ENCODE measurements around the gene HS2ST1. TPM values are rescaled to one million over a fixed set of nuclear protein-coding genes. Genes with fewer than 3 reads are reported as not detected.

The HS2ST1 gene
- total RNA-seq, 6 experiments from 2014 or later, result 9.9 to 17.2 (median 13.7) TPM

- Histone ChIP-seq H3K4me3 (no peak overlapping the region), H3K36me3 (no peaks in the 10 kb centered on the region), H3K4me1 (peaks cover 0 to 6% (median 0%) of the 10 kb centered on the region in 4 donors), H3K9me3 (no peaks in the 10 kb centered on the region), H3K27me3 (no peaks in the 10 kb centered on the region), H3K27ac (no peak overlapping the region)
- TF ChIP-seq, protein P1, sequence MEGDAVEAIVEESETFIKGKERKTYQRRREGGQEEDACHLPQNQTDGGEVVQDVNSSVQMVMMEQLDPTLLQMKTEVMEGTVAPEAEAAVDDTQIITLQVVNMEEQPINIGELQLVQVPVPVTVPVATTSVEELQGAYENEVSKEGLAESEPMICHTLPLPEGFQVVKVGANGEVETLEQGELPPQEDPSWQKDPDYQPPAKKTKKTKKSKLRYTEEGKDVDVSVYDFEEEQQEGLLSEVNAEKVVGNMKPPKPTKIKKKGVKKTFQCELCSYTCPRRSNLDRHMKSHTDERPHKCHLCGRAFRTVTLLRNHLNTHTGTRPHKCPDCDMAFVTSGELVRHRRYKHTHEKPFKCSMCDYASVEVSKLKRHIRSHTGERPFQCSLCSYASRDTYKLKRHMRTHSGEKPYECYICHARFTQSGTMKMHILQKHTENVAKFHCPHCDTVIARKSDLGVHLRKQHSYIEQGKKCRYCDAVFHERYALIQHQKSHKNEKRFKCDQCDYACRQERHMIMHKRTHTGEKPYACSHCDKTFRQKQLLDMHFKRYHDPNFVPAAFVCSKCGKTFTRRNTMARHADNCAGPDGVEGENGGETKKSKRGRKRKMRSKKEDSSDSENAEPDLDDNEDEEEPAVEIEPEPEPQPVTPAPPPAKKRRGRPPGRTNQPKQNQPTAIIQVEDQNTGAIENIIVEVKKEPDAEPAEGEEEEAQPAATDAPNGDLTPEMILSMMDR (IDR thresholded peaks at IDR 0.05), result no peak
- TF ChIP-seq POLR2A (IDR thresholded peaks at IDR 0.05), result no peak
- intact Hi-C loops (cut with DNase I), result no loop called here
- DNase-seq, result no peak
- ATAC-seq, result peak in 1 of 4 donors; percentile 9
- 61% methylated on average over 9 of the region's 9 CpGs for WGBS (ENCODE audit: insufficient coverage, low coverage, low lambda C conversion rate, missing lambda C conversion rate)
Measured at GRCh38 chr1:87134625-87135328, 220.3 kb downstream of the HS2ST1 start.

DNA sequence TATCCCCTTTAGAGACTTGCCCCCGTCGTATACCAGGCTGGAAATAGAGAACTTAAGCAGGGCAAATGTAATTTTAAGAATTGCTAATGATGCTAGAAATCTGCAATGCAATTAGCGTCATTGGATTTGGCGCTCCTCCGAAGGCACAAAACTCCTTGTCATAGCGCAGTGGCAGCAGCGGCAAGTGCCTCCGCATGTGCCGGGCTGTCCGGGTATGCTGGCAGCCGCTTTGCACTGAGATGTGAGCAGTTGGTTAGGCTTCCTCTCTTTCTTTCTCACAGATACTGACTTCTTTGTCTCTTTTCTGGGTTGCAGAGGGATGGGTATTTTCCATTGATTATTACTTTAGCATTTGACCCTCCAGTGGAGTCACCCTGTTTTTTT lies 220.9 kb downstream of the HS2ST1 start:
- Histone ChIP-seq H3K4me1 (peaks cover 0 to 6% (median 0%) of the 10 kb centered on the region in 4 donors), H3K9me3 (no peaks in the 10 kb centered on the region), H3K36me3 (no peaks in the 10 kb centered on the region), H3K27me3 (no peaks in the 10 kb centered on the region), H3K27ac (no peak overlapping the region), H3K4me3 (no peak overlapping the region)
- DNase-seq (no peak), ATAC-seq (no peak)
- 96% methylated on average over 11 of the region's 11 CpGs for WGBS (ENCODE audit: insufficient coverage, low coverage, low lambda C conversion rate, missing lambda C conversion rate)
- TF ChIP-seq, protein P1 (IDR thresholded peaks at IDR 0.05), result no peak
- TF ChIP-seq POLR2A (IDR thresholded peaks at IDR 0.05), result no peak
- intact Hi-C loops (cut with DNase I), result no loop called here

GRCh38 chr1:87136607-87137341 lies 222.3 kb downstream of the HS2ST1 start:
- no peak overlapping the region for H3K27ac ChIP-seq
- intact Hi-C loops (cut with DNase I), result no loop called here
- TF ChIP-seq, protein P1 (IDR thresholded peaks at IDR 0.05), result no peak
- TF ChIP-seq POLR2A (IDR thresholded peaks at IDR 0.05), result no peak

DNA sequence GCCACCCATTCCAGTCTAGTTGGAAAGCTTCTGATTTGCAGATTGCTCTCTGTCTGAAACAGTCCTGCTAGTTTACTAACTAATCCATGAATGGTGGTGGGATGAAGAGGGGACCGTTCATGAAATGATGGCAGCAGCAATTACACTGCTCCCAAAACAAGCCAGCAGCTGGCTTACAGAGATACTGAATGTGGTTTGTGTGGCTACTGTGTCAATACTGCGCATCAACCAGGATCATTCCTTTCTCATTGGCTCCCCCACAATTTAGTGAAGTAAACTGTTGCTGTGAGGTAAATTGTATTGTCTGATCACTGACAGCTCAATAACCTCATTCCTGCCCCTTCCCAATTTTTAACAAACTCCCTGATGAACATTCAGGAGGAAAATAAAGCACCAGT lies 222.9 kb downstream of the HS2ST1 start:
- intact Hi-C loops (cut with DNase I), result no loop called here
- no peak overlapping the region for H3K27ac ChIP-seq
- H3K36me3 ChIP-seq, result no peaks in the 10 kb centered on the region
- WGBS (ENCODE audit: insufficient coverage, low coverage, low lambda C conversion rate, missing lambda C conversion rate), result 73% methylated on average over 2 of the region's 2 CpGs
- ATAC-seq, result no peak
- H3K4me1 ChIP-seq, result peaks cover 0 to 1% (median 0%) of the 10 kb centered on the region in 4 donors
- no peaks in the 10 kb centered on the region for H3K27me3 ChIP-seq
- H3K4me3 ChIP-seq, result no peak overlapping the region
- H3K9me3 ChIP-seq, result no peaks in the 10 kb centered on the region
- TF ChIP-seq, protein P1 (IDR thresholded peaks at IDR 0.05), result no peak
- TF ChIP-seq POLR2A (IDR thresholded peaks at IDR 0.05), result no peak
- DNase-seq, result no peak

More at GRCh38 chr1:87136607-87137341, 222.3 kb downstream of the HS2ST1 start:
- Histone ChIP-seq H3K4me1 (peaks cover 0 to 6% (median 0%) of the 10 kb centered on the region in 4 donors), H3K4me3 (no peak overlapping the region), H3K9me3 (no peaks in the 10 kb centered on the region), H3K36me3 (no peaks in the 10 kb centered on the region), H3K27me3 (no peaks in the 10 kb centered on the region)
- 82% methylated on average over 8 of the region's 8 CpGs for WGBS (ENCODE audit: insufficient coverage, low coverage, low lambda C conversion rate, missing lambda C conversion rate)
- DNase-seq (no peak), ATAC-seq (no peak)
